Kidney epithelial cell (primary cell): Measurements from ENCODE around the gene ATXN7L1. TPM values are rescaled to one million over a fixed set of nuclear protein-coding genes. Genes with fewer than 3 reads are reported as not detected.

ENCODE experiments used
- DNase-seq: peaks from one replicate; pipeline ENCODE4 v3.0.0-alpha.2; 2010; ENCODE audit warnings: low read depth
- H3K27me3 ChIP-seq: 2 replicates; pipeline ENCODE4 v1.6.0; 2011; ENCODE audit warnings: low read length; ENCODE audit not compliant: control insufficient read depth, insufficient read depth
- H3K36me3 ChIP-seq: 2 replicates; pipeline ENCODE4 v1.5.1; 2011; ENCODE audit warnings: low read length; ENCODE audit not compliant: control insufficient read depth, insufficient read depth
- H3K4me3 ChIP-seq: 2 replicates; pipeline ENCODE4 v1.5.1; 2011; ENCODE audit warnings: low read depth, mild to moderate bottlenecking, control low read depth, low read length
- total RNA-seq: library from RNA; depleted of rRNA; stranded (reverse); fragments of >200 nt; gene quantifications from 2 replicates; pipeline ENCODE4 v1.2.3, GENCODE V29; 2015
- TF ChIP-seq, protein P1 (sequence below): IDR thresholded peaks from 2 replicates; pipeline ENCODE4 v1.5.1; 2011; ENCODE audit warnings: mild to moderate bottlenecking, moderate library complexity, low read length, control low read depth, inconsistent platforms; ENCODE audit not compliant: insufficient read depth, poor library complexity, severe bottlenecking

Gene ATXN7L1
- total RNA-seq, 1 donor from 2014 or later = 2.4 TPM

DNA sequence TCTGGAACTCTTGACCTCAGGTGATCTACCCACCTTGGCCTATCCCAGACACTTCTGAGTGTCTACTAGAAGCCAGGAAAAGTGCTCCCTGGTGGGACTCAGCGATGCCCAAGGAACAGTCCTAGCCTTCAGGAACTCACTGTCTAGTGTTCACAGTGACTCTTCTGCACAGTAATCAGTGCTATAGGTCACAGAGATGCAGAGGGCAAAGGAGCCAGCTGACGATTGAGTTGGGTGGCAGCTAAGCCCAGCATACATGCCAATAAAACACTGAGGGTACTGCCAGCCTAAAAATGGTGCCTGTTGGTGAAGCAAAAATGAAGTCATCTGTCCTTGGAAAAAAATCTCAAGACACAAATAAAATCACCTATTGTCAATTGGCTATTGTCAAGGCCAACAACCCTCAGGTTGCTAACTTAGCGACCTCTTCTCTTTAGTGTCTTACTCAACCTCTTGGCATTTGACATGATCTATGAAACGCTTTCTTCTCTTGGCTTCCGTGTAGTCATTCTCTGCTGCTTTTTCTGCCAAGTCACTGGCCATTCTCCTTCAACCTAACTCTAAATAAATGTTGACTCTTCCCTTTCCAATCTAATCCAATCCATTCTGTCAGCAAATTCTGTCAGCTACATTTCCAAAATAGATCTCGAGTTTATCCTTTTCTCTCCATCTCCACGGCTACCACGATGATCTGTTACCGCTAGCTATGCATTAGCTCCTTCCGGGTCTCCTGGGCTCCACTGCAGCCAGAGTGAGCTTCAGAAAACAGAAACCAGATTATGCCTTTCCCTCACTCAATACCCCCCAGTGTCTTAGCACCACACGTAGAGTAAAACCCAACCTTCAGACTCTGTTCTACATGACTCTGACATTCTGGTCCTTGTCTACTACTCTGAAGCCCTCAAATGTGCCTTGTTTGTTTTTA, 99.2 kb downstream of the ATXN7L1 start:
- no peak overlapping the region for H3K4me3 ChIP-seq

GRCh38 chr7:105776068-105776790, 100.2 kb downstream of the ATXN7L1 start:
- Histone ChIP-seq H3K4me3 (no peak overlapping the region), H3K27me3 (no peaks in the 10 kb centered on the region), H3K36me3 (no peaks in the 10 kb centered on the region)
- TF ChIP-seq, protein P1, sequence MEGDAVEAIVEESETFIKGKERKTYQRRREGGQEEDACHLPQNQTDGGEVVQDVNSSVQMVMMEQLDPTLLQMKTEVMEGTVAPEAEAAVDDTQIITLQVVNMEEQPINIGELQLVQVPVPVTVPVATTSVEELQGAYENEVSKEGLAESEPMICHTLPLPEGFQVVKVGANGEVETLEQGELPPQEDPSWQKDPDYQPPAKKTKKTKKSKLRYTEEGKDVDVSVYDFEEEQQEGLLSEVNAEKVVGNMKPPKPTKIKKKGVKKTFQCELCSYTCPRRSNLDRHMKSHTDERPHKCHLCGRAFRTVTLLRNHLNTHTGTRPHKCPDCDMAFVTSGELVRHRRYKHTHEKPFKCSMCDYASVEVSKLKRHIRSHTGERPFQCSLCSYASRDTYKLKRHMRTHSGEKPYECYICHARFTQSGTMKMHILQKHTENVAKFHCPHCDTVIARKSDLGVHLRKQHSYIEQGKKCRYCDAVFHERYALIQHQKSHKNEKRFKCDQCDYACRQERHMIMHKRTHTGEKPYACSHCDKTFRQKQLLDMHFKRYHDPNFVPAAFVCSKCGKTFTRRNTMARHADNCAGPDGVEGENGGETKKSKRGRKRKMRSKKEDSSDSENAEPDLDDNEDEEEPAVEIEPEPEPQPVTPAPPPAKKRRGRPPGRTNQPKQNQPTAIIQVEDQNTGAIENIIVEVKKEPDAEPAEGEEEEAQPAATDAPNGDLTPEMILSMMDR = no peak
- peak; percentile 91 for DNase-seq

More for the DNA sequence above, 99.2 kb downstream of the ATXN7L1 start:
- TF ChIP-seq, protein P1 = no peak
- no peaks in the 10 kb centered on the region for H3K36me3 ChIP-seq
- H3K27me3 ChIP-seq = no peaks in the 10 kb centered on the region
- no peak for DNase-seq

DNA sequence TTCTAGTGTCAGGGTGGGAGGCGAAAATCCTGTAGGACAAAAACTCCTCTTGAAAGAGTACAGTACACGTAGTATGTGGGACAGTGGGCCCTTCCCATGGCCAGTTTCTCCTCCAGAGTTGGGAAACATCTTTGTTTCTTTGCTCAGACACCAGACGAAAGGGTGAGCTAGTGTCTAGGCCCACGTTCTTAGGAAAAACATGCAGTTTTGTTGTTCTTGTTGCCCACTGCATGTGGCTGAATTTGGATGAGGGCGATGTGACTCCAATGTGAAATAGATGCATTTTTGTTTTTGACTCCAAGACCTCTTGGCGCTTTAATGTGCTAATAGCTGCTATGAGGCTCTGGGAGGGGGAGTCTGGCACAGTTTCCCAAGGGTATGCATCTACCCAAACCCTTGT, 100.8 kb downstream of the ATXN7L1 start:
- DNase-seq = no peak
- no peak overlapping the region for H3K4me3 ChIP-seq
- H3K36me3 ChIP-seq = no peaks in the 10 kb centered on the region
- TF ChIP-seq, protein P1 = no peak
- no peaks in the 10 kb centered on the region for H3K27me3 ChIP-seq

GRCh38 chr7:105773030-105773460, 103.4 kb downstream of the ATXN7L1 start:
- H3K4me3 ChIP-seq = no peak overlapping the region
- no peak for DNase-seq
- H3K36me3 ChIP-seq = no peaks in the 10 kb centered on the region
- TF ChIP-seq, protein P1 = no peak
- H3K27me3 ChIP-seq = no peaks in the 10 kb centered on the region

DNA sequence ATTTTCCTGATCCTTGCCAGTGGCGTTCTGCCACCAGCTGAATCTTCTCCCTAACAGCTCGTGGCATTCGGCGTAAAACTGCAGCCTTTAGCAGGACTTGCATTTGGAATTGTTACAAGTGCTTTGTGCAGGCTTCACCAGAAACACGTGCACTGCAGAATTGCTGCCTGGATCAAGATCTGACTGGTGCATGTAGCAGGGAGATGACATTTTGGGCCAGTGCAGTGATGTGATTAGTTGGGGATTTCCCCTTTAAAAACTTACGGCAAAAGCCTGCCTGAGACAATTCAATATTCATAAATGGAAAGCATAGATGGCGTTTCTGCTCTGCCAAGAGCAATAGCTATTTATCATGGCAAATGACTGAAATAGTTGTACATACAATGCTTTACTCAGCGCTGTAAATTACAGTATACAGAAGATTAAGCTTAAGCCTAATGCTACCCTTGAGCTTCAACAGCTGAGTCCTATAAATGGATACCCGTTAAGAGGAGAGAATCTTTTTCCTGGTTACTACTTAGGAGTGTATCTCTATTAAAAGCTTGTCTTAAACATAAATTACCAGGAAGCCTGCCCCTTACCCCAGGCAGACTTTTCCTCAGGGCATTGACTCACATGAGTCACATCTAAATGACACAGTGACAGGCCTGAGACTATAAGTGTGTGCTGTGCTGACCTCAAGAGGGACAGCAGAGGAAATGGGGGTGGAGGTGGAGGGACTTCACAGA, 106.3 kb downstream of the ATXN7L1 start:
- Histone ChIP-seq H3K4me3 (no peak overlapping the region), H3K36me3 (no peaks in the 10 kb centered on the region), H3K27me3 (no peaks in the 10 kb centered on the region)
- DNase-seq = no peak
- TF ChIP-seq, protein P1 = no peak
